Parathyroid adenoma (tissue), 2 donors: ENCODE results near the gene PRR14L.

Experiments
- H2AFZ ChIP-seq: fragments of 300-600 bp; sonication (generic); one replicate; pipeline ENCODE4 v1.7.0; 2017; ENCODE audit warnings: antibody characterized with exemption, mild to moderate bottlenecking
- H3K27ac ChIP-seq: fragments of 300-600 bp; sonication (generic); one replicate; pipeline ENCODE4 v1.7.0; 2017
- H3K27me3 ChIP-seq: fragments of 300-600 bp; sonication (generic); one replicate; pipeline ENCODE4 v1.7.0; 2017; ENCODE audit warnings: low read length; ENCODE audit not compliant: control insufficient read depth, insufficient read depth
- H3K36me3 ChIP-seq: fragments of 300-600 bp; sonication (generic); one replicate; pipeline ENCODE4 v1.7.0; 2017; ENCODE audit warnings: low read length; ENCODE audit not compliant: control insufficient read depth, insufficient read depth
- H3K4me1 ChIP-seq: fragments of 300-600 bp; sonication (generic); one replicate; pipeline ENCODE4 v1.7.0; 2017; ENCODE audit warnings: control low read depth
- H3K4me2 ChIP-seq: fragments of 300-600 bp; sonication (generic); one replicate; pipeline ENCODE4 v1.7.0; 2017; ENCODE audit warnings: low read length
- H3K4me3 ChIP-seq: fragments of 300-600 bp; sonication (generic); one replicate; pipeline ENCODE4 v1.7.0; 2017; ENCODE audit warnings: low read depth, low read length
- H3K79me2 ChIP-seq: fragments of 300-600 bp; sonication (generic); one replicate; pipeline ENCODE4 v1.7.0; 2017; ENCODE audit warnings: control low read depth
- H3K9ac ChIP-seq: fragments of 300-600 bp; sonication (generic); one replicate; pipeline ENCODE4 v1.7.0; 2017; ENCODE audit warnings: mild to moderate bottlenecking
- H3K9me3 ChIP-seq: fragments of 300-600 bp; sonication (generic); one replicate; pipeline ENCODE4 v1.7.0; 2017; ENCODE audit warnings: low read length; ENCODE audit not compliant: control insufficient read depth
- CTCF ChIP-seq: fragments of 300-600 bp; sonication (generic); IDR thresholded peaks from one replicate; pipeline ENCODE4 v1.7.0; 2017; ENCODE audit warnings: antibody characterized with exemption, mild to moderate bottlenecking
- donor health status: primary hyperparathyroidism.

Gene PRR14L

GRCh38 chr22:31730344-31730711 is 19.6 kb downstream of the PRR14L start:
- H3K27ac ChIP-seq = no peak overlapping the region
- H3K9ac ChIP-seq = no peak overlapping the region
- H3K4me2 ChIP-seq = no peak overlapping the region
- H3K4me3 ChIP-seq = no peak overlapping the region
- no peaks in the 10 kb centered on the region for H3K9me3 ChIP-seq
- H3K79me2 ChIP-seq = peaks cover 15% of the 10 kb centered on the region
- H2AFZ ChIP-seq = no peak overlapping the region
- H3K27me3 ChIP-seq = no peaks in the 10 kb centered on the region
- H3K4me1 ChIP-seq = no peaks in the 10 kb centered on the region
- H3K36me3 ChIP-seq = no peaks in the 10 kb centered on the region
- no peak for TF ChIP-seq CTCF

- H3K36me3 ChIP-seq = no peaks in the 10 kb centered on the region
These were observed 21.1 kb downstream of the PRR14L start for GRCh38 chr22:31728857-31729256.

GRCh38 chr22:31726692-31727091 is 23.2 kb downstream of the PRR14L start:
- no peaks in the 10 kb centered on the region for H3K27me3 ChIP-seq
- H3K9ac ChIP-seq = no peak overlapping the region
- H2AFZ ChIP-seq = no peak overlapping the region
- H3K9me3 ChIP-seq = no peaks in the 10 kb centered on the region
- no peaks in the 10 kb centered on the region for H3K4me1 ChIP-seq
- no peak overlapping the region for H3K4me2 ChIP-seq
- no peaks in the 10 kb centered on the region for H3K36me3 ChIP-seq
- no peak for TF ChIP-seq CTCF
- no peak overlapping the region for H3K4me3 ChIP-seq
- peaks cover 7% of the 10 kb centered on the region for H3K79me2 ChIP-seq
- H3K27ac ChIP-seq = no peak overlapping the region

More at GRCh38 chr22:31728857-31729256, 21.1 kb downstream of the PRR14L start:
- no peak for TF ChIP-seq CTCF
- Histone ChIP-seq H3K79me2 (peaks cover 7% of the 10 kb centered on the region), H3K4me3 (no peak overlapping the region), H2AFZ (no peak overlapping the region), H3K9ac (no peak overlapping the region), H3K27me3 (no peaks in the 10 kb centered on the region), H3K4me1 (no peaks in the 10 kb centered on the region), H3K9me3 (no peaks in the 10 kb centered on the region), H3K27ac (no peak overlapping the region), H3K4me2 (no peak overlapping the region)

- Histone ChIP-seq H3K4me2 (no peak overlapping the region), H2AFZ (no peak overlapping the region), H3K4me3 (no peak overlapping the region), H3K4me1 (no peaks in the 10 kb centered on the region), H3K9ac (no peak overlapping the region), H3K27ac (no peak overlapping the region), H3K79me2 (peaks cover 7% of the 10 kb centered on the region), H3K9me3 (no peaks in the 10 kb centered on the region), H3K36me3 (no peaks in the 10 kb centered on the region), H3K27me3 (no peaks in the 10 kb centered on the region)
- TF ChIP-seq CTCF = no peak
These were observed 26.2 kb downstream of the PRR14L start for GRCh38 chr22:31723723-31724122.

DNA sequence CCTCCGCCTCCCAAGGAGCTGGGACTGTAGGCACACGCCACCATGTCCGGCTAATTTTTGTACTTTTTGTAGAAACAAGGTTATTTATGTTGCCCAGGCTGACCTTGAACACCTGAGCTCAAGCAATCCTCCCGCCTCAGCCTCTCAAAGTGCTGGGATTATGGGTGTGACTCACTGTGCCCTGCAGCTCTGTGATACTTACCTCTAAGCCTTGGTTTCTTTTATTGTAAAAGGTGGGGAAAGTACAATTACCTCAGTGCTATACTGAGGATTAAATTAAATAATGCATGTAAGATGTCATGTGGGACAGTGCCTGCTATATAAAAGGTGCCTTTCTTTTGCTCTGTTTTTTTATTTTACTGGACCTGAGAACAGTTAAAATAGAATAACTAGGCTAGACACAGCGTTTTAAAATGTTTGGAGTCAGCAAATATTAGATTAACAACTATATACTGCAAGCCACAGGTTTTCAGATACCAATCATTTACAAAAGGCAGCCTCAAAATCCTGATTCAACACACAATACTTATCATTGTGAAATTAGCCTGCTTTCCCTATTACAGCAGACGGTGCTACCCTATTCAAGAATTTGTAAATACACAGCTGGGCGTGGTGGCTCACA is 30.0 kb downstream of the PRR14L start:
- no peak overlapping the region for H3K27ac ChIP-seq
- H3K27me3 ChIP-seq = no peaks in the 10 kb centered on the region
- H2AFZ ChIP-seq = no peak overlapping the region
- TF ChIP-seq CTCF = no peak
- no peaks in the 10 kb centered on the region for H3K36me3 ChIP-seq
- H3K79me2 ChIP-seq = peaks cover 1% of the 10 kb centered on the region
- H3K4me2 ChIP-seq = no peak overlapping the region
- no peaks in the 10 kb centered on the region for H3K9me3 ChIP-seq
- no peak overlapping the region for H3K9ac ChIP-seq
- no peak overlapping the region for H3K4me3 ChIP-seq
- no peaks in the 10 kb centered on the region for H3K4me1 ChIP-seq
